IPS DF 4.7 (cell line): ENCODE results near the gene PAPPA.

Experiments used
- DNase-seq: peaks from one replicate; pipeline ENCODE4 v3.0.0-alpha.2; 2013; ENCODE audit warnings: low spot score; ENCODE audit errors: extremely low read depth

PAPPA gene

DNA sequence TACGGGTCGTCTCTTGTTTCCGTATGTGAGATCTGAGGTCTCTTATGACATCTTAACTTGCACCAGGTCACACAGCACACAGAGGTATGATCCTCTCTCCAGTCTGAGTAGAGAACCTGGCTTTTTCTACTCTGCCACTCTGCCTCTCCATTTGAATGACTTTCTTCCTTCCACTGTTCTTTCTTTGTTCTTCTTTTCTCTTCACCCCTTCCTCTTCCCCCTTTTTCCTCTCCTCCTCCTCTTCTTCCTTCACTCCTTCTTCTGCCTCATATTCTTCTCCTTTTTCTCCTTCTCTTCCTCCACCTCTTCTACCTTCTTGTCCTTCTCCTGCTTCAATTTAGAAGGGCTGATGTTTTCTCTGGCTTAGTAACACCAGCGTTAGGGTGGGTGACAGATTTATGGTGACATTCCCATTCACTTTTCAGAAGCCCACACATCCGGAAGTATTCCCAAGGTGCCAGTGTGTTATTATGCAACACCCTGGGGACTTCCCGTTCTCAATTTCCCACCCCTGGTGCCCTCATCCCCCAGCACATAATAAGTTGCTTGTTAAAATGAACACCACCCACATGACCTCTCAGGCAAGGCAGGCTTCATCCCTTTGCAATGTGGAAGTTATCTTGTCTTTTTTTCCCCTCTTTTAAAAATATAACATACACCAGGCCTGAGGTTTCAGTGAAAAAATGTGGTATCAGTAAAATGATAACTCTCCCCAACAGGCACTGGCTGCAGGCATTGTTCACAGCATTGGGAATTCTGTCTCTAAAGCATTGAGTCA, 122.0 kb downstream of the PAPPA start:
- DNase-seq, result no peak

- no peak for DNase-seq
Measured at GRCh38 chr9:116276196-116276493, 122.6 kb downstream of the PAPPA start.

DNA sequence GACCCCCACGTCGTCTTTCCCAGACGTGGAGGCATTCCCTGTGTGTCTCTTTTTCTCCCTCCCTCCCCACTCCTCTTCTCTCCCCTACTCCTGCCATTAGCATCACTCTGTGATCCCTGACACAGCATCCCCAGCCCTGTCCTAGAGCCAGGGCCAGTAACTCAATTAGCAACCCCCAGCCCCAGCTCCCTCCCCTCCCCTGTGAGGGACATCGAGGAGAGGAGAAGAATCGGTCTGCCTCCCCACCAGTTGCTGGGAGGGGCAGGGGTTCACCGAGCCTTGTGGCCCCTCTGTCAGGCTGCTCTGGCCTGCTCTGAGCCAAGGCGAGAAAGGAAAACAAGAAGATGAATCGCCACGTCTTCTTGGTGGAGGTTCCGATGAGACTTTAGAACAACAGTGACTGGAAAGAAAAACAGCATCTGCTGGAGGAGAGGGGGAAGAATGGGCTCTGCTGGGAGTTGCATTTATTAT, 123.1 kb downstream of the PAPPA start:
- DNase-seq, result no peak

DNA sequence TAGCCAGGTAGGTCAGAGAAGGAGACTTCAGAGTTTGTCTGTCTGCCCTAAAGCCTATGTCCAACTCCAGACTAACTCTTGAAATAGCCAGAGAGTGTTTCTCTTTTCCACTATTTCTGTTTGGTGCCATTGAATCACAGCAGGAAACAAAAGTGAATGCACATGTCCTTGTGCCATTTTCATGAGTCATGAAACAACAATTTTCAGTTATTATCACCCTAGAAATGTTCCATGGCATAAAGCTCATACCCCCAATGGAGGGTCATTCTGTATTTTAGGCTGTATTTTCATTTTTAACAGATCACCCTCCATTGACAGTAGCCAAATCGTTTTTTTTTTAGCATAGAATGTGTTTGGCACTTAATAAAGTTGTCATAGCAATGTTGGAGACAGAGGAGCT, 124.7 kb downstream of the PAPPA start:
- no peak for DNase-seq

- peak; percentile 84 for DNase-seq
Measured at GRCh38 chr9:116279230-116279629, 125.6 kb downstream of the PAPPA start.

GRCh38 chr9:116280529-116280928, 126.9 kb downstream of the PAPPA start:
- no peak for DNase-seq

DNA sequence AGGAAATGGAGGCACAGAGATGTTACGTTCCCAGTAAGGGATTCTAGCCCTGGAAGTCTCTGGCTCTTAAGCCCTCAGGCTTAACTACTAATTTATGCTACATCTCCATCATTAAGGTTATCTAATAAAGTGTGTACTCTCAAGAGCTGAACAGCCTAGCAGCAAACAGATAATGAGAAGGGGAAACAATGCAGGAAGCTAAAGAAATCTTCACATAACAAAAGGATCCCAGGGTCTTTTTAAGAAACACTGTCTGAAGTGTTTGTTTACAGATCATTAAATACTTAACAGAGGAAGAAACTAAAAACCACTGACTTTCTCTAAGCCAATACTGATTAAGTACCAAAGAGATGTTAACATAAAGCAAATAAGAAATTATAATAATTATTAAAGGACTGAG, 129.0 kb downstream of the PAPPA start:
- DNase-seq, result no peak

DNA sequence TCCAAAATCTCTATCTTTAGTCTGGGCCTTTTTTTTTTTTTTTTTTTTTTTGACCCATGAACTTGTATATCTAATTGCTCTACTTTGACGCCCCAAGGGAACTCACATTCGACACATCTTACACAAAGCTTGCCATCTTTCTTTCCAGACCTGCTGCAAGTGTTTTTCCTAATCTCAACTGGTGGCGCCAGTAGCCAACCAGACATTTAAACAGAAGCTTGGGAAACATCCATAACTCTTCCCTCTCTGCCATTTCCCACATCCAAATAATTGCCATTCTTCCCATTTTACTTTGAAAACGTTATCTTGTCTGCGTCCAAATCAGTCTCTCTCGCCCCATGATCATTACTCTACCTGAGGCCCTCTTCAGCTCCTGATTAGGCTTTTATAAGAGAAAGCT, 130.9 kb downstream of the PAPPA start:
- no peak for DNase-seq

DNA sequence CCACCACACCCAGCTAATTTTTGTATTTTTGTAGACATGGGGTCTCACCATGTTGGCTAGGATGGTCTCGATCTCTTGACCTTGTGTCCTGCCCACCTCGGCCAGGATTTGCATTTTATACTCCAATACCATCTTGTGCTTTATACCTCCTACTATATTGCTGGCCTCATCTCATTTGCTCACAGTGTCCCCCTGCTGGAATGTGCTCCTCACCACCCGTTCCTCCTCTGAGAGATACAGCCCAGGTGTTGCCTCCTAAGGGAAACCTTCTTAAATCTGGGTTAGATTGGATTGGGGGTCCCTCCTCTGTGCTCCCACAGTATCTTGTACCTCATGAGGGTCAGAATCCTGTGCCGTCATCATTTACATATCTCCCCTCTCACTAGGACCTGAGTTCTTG, 131.7 kb downstream of the PAPPA start:
- DNase-seq, result no peak

- DNase-seq, result peak; percentile 92
Measured at GRCh38 chr9:116286297-116286696, 132.7 kb downstream of the PAPPA start.

GRCh38 chr9:116287721-116288120, 134.1 kb downstream of the PAPPA start:
- no peak for DNase-seq

GRCh38 chr9:116288658-116289057, 135.1 kb downstream of the PAPPA start:
- no peak for DNase-seq

DNA sequence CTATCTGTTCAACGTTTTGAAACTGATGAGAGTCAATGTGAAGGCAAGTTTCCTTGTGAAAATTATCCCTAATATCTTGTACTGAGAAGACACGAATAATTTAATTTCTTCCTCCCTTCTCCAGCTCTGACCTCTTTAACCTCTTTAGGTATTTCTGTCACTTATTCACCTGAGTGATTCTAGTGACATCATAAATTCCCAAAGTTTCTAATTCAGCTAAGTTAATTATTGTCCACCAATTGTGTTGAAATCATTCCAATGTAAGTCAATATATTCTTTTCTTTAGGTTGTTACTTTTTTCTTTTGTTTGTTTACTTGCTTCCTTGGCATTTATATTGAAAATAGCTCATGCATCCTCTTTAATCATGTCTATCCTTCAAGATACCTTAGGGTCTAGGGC, 143.8 kb downstream of the PAPPA start:
- no peak for DNase-seq

DNA sequence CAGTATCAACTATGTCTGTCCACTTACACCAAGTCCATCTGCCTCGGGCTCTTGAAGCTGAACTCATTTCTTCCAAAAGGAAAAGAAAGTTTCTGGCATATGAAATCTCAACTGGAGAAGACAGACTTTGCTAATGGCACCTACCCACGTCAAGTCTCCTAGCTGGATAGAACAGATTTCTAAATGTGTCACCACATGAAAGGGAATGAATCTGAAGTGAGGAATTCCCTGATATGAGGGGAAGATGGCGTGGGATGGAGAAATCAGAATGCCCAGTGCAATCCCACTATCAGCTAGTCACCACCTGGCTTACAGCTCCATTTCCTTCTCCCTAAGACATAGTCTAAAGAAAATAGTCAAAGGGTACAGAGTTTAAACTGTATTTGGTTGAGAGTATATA, 144.7 kb downstream of the PAPPA start:
- DNase-seq, result no peak

DNA sequence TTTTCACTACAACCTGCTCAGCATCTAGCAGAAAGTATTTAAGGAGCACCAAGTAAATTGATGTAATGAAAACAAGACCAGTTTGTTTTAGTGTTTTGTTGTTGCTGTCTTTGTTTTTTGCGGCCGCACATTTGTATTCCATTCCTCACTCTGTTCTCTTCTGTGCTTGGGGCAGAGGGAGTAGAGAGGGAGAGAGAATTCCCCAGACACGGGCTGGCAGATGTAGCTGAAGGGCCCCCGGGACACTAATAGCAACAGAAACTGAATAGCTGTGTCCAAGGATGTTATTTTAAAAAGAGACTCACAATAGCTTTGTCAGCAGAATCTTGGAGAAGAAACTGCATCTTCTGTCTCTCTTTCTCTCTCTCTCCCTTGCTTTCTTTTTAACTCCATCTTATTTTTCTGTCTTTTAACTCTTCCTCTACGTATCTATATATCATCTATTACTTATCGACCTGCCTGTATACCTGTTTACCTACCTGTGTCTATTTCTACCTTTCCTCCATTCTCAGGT, 145.3 kb downstream of the PAPPA start:
- DNase-seq, result no peak

- DNase-seq, result no peak
Measured at GRCh38 chr9:116300360-116300870, 146.8 kb downstream of the PAPPA start.

DNA sequence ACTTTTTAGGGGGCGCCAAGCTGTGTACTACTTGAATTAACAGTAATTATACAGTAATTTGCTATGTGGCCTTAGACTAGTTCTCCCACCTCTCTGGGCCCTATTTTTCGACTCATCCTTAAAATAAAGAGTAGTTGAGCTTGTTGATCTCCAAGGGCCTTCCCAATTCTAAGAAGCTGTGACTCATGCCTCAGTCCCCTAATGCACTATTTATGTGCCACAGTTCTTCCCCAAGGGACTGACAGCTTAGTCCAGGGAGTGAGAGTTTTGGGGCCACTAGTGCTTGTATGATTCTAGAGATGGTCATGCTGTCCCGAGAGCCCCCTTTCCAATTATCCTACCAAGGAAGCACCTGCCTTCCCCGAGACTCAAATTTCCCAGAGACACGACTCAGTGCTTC, 149.7 kb downstream of the PAPPA start:
- DNase-seq, result no peak

DNA sequence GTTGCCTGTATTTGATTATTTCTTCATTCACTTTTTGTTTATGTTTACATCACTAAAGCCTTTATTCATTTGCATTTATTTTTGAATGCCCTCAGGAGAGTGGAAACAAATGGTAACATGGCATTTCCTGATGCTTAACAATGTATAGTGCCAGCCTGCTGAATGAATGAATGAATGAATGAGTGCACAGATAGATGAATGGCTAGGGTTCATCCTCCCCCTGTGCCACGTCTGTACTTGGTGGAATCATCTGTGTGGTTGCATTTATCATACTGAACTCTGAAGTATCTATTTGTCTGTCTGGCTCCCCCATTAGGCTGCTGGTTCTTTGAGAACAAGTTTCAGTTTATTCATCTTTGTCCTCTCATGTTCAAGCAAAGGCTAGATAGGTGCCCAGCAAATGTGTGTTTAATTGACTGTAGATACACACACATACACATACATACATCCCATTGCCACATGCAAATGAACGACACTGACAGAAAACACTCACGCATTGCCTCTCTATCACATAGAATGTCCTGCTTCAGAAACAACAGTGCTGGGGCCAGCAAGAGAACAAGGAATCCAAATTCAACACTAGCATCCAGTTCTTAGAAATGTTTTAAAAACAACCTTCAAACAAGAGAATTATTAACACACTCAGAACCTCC, 150.4 kb downstream of the PAPPA start:
- no peak for DNase-seq

DNA sequence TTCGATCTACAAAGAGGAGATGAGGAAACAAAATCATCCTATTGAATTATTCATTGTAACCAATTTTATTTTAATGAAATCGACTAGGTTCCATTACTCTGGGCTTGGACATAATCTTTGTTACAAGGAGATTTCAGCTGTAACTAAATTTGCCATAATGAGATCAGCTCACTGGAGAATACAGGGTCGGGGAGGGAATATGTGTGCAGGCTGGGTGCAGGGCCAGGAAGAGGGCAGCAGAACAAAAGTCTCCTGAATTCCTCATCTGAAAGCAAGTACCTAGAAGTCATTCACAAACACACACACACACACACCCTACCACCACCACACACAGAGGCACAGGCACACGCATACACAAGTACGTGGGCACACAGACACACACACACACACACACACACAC, 151.2 kb downstream of the PAPPA start:
- no peak for DNase-seq

DNA sequence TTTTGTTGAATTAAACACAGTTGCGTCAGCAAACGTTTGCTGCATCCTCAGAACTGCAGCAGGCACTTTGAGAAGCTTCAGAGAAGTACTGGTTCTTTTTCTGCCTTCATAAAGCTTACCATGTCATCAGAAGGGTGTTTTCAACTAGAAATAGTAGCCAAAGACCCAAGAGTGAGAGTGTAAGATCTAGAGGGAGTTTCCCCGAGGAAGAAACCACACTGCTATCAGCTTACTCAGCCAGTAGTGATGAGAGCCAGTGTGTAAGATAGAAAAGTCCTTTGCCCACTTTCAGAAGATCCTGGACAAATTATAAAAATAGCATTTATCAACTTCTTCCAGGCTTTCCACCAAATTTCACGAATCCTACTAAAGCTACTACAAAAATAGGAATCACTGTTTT, 154.5 kb downstream of the PAPPA start:
- DNase-seq, result no peak

DNA sequence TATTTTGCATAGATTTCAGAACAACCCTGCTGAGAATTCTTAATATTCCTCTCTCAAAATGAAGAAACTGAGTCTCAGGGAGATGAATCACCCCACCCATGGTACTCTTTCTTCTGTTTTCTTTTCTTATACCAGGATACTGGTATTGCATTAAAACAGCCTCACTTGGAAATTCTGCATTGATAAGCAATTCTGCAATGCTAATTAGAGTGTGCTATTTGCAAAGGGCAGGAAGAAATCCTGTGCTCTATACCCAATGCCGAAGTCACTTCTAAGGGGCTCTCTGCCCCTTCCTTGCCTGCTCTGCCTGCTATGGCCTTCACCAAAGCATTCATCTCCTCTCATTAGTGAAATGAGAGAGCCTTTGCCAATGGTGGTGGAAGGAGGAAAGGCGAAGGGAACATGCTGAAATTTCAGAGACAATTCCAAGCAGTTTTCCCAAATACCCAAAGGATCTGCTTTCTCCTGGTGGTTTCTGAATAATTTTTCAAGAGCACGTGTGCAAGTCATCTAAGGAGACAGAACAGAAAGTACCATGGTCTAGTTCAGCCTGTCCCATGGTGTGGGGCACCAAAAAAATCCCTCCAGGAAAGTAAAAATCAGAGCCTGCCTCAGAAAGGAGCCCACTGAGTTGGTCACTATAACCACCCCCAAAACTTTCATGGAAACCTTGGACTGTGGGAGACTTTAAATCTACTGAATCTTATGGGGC, 156.5 kb downstream of the PAPPA start:
- no peak for DNase-seq

- DNase-seq, result no peak
Measured at GRCh38 chr9:116312221-116312620, 158.6 kb downstream of the PAPPA start.
